Measurements from ENCODE around the gene ITGA4.

- TF ChIP-seq, protein P1, sequence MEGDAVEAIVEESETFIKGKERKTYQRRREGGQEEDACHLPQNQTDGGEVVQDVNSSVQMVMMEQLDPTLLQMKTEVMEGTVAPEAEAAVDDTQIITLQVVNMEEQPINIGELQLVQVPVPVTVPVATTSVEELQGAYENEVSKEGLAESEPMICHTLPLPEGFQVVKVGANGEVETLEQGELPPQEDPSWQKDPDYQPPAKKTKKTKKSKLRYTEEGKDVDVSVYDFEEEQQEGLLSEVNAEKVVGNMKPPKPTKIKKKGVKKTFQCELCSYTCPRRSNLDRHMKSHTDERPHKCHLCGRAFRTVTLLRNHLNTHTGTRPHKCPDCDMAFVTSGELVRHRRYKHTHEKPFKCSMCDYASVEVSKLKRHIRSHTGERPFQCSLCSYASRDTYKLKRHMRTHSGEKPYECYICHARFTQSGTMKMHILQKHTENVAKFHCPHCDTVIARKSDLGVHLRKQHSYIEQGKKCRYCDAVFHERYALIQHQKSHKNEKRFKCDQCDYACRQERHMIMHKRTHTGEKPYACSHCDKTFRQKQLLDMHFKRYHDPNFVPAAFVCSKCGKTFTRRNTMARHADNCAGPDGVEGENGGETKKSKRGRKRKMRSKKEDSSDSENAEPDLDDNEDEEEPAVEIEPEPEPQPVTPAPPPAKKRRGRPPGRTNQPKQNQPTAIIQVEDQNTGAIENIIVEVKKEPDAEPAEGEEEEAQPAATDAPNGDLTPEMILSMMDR (IDR thresholded peaks at IDR 0.05) = no peak
- no peak for TF ChIP-seq POLR2A (IDR thresholded peaks at IDR 0.05)
These were observed 79.5 kb downstream of the ITGA4 start for GRCh38 chr2:181536730-181537129.

All from gastroesophageal sphincter (tissue), 3 donors.